ENCODE data around the gene CYP11A1. TPM values are rescaled to one million over a fixed set of nuclear protein-coding genes. Genes with fewer than 3 reads are reported as not detected.

Gene CYP11A1
- total RNA-seq, 1 donor from 2014 or later, result not detected

DNA sequence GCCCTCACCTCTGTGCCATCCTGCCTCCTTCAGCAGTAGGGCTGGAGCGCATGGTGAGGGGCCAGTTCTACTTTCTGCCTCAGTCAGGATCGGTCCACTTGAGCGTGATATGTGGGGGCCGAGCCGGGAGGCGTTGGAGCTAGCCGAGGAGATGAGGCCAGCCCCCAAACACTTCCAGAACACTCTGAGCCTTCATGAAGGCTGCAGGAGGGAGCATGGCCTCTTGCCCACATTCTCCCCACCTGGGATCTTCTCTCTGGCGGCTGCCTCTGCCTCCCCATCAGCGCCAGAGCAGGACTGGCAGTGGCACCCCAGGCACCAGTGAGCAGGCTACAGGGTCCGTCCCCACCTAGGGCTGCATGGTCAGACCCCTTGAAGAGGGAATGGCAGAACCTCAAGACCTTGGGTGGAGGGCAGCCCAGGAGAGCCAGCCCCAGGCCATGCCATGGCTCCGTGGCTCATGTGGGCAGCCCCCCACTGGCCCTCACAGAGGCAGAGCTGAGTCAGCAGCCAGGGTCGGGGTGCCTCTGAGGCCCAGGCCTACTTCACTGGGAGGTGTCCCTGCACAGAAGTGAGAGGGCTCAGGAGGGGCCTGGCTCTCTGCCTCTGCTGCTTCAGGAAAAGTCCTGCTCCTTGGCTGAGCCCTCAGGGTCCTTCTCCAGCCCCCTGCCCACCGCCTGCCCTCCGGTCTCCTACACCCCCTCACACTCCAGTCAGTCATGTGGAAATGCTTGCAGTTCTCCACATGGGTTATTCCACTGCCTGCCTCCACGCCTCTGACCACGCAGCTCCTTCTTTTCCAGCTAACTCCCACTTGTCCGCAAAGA lies 28.1 kb upstream of the CYP11A1 start:
- peaks cover 6% of the 10 kb centered on the region for H3K27me3 Mint-ChIP-seq (ENCODE audit: unreplicated experiment)
- no peak overlapping the region for H3K4me3 Mint-ChIP-seq (ENCODE audit: unreplicated experiment)

DNA sequence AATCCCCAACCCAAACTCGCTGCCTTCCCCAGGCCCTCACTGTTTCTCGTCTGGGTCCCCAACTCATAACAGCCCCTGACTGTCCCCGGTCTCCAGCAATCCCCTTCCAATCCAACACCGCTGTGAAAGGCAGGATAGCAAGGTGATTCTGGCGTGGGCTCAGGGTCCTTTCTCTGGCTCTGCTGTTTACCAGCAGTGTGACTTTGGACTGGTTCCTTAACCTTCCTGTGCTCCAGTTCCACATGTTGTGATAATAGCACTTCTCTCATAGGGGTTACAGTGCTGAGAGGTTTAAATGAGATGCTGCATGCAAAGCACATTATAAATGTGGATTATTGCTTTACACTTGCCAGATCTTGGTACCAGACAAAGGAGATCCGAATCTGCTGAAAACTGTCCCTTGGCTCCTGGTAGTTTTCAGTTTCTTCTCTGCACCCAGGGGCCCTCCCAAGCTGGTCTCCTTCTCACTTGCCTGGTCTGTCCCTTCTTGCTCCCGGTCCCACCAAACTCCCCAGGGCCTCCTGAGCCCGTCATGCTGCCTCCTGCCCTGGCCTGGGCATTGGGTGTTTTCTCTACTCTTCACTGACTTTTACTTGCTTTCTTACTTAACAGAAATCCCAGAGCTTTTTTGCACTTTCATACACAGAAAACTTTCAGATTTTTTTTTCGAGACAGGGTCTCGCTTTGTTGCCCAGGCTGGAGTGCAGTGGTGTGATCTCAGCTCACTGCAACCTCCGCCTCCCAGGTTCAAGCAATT lies 26.8 kb upstream of the CYP11A1 start:
- Mint-ChIP-seq H3K27ac (ENCODE audit: unreplicated experiment) (peak overlapping the region; percentile 28), H3K9me3 (ENCODE audit: unreplicated experiment) (peaks cover 5% of the 10 kb centered on the region), H3K4me1 (ENCODE audit: low read depth, unreplicated experiment) (peaks cover 11% of the 10 kb centered on the region), H3K36me3 (ENCODE audit: unreplicated experiment) (no peaks in the 10 kb centered on the region), H3K27me3 (ENCODE audit: unreplicated experiment) (peaks cover 6% of the 10 kb centered on the region), H3K4me3 (ENCODE audit: unreplicated experiment) (no peak overlapping the region)
- no peak for DNase-seq
- TF ChIP-seq, protein P1, sequence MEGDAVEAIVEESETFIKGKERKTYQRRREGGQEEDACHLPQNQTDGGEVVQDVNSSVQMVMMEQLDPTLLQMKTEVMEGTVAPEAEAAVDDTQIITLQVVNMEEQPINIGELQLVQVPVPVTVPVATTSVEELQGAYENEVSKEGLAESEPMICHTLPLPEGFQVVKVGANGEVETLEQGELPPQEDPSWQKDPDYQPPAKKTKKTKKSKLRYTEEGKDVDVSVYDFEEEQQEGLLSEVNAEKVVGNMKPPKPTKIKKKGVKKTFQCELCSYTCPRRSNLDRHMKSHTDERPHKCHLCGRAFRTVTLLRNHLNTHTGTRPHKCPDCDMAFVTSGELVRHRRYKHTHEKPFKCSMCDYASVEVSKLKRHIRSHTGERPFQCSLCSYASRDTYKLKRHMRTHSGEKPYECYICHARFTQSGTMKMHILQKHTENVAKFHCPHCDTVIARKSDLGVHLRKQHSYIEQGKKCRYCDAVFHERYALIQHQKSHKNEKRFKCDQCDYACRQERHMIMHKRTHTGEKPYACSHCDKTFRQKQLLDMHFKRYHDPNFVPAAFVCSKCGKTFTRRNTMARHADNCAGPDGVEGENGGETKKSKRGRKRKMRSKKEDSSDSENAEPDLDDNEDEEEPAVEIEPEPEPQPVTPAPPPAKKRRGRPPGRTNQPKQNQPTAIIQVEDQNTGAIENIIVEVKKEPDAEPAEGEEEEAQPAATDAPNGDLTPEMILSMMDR (IDR thresholded peaks at IDR 0.05; ENCODE audit: partially characterized antibody, unreplicated experiment), result no peak

More for the DNA sequence above, 28.1 kb upstream of the CYP11A1 start:
- peaks cover 11% of the 10 kb centered on the region for H3K4me1 Mint-ChIP-seq (ENCODE audit: low read depth, unreplicated experiment)
- no peak for DNase-seq
- H3K36me3 Mint-ChIP-seq (ENCODE audit: unreplicated experiment), result no peaks in the 10 kb centered on the region
- H3K27ac Mint-ChIP-seq (ENCODE audit: unreplicated experiment), result no peak overlapping the region
- peaks cover 5% of the 10 kb centered on the region for H3K9me3 Mint-ChIP-seq (ENCODE audit: unreplicated experiment)
- TF ChIP-seq, protein P1 (IDR thresholded peaks at IDR 0.05; ENCODE audit: partially characterized antibody, unreplicated experiment), result no peak

DNA sequence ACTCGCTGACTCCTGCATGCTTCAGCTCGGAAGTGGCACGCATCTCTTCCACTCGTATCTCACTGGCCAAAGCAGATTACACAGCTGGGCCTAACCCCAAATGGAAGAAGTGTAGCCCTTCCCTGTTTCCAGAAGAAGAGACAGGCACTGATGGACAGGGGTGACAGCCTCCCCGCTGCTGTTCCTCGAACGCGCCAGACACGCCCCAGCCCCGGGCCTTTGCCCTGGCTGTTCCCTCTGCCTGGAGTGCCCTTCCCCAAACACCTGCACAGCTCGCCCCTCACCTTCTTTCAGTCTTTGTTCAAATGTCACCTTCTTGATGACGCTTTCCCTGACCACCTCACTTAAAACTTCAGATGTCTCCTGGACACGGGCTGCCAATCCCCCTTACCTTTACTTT lies 26.0 kb upstream of the CYP11A1 start:
- Mint-ChIP-seq H3K27me3 (ENCODE audit: unreplicated experiment) (peaks cover 4% of the 10 kb centered on the region), H3K9me3 (ENCODE audit: unreplicated experiment) (peaks cover 5% of the 10 kb centered on the region), H3K4me3 (ENCODE audit: unreplicated experiment) (peak overlapping the region; percentile 47), H3K36me3 (ENCODE audit: unreplicated experiment) (no peaks in the 10 kb centered on the region), H3K4me1 (ENCODE audit: low read depth, unreplicated experiment) (peaks cover 13% of the 10 kb centered on the region), H3K27ac (ENCODE audit: unreplicated experiment) (no peak overlapping the region)
- TF ChIP-seq, protein P1 (IDR thresholded peaks at IDR 0.05; ENCODE audit: partially characterized antibody, unreplicated experiment), result no peak
- DNase-seq, result no peak

DNA sequence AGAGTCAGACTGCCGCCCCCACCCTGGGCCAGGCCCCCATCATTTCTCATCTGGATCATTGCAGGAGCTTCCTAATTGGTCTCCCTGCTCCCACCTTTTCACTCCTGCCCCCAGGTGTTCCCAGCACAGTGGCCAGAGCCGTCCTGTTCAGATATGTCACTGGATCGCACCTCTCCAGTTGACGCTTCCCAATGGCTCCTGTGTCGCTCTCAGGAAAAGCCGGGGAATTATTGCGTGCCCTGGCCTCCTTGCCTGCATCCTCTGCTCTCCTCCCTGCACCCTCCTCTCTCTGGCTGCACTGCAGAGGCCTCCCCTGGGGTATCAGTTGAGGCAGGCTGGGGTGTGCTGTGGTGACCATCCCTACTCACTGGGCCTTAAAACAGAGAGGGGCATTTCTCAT lies 25.5 kb upstream of the CYP11A1 start:
- Mint-ChIP-seq H3K36me3 (ENCODE audit: unreplicated experiment) (no peaks in the 10 kb centered on the region), H3K4me1 (ENCODE audit: low read depth, unreplicated experiment) (peaks cover 13% of the 10 kb centered on the region), H3K4me3 (ENCODE audit: unreplicated experiment) (no peak overlapping the region), H3K27ac (ENCODE audit: unreplicated experiment) (no peak overlapping the region), H3K9me3 (ENCODE audit: unreplicated experiment) (peaks cover 5% of the 10 kb centered on the region), H3K27me3 (ENCODE audit: unreplicated experiment) (peaks cover 4% of the 10 kb centered on the region)
- TF ChIP-seq, protein P1 (IDR thresholded peaks at IDR 0.05; ENCODE audit: partially characterized antibody, unreplicated experiment), result no peak
- DNase-seq, result no peak

DNA sequence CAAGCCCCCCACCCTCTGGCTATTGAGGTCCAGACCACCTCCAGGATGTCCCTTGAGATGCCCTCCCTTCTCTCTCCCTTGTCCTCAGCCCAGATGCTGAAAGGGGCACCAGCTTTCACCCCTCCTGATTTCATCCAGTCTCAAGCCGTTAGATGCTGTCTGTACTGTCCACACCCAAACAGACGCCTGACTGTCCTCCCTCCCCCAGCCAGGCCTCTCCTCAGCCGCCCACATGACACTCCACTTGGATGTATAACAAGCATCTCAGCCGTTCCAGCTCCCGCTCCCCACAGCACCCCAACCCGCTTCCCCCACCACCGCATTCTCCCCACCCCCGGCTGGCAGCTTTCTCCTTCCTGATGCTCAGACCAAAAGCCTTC lies 25.0 kb upstream of the CYP11A1 start:
- peaks cover 13% of the 10 kb centered on the region for H3K4me1 Mint-ChIP-seq (ENCODE audit: low read depth, unreplicated experiment)
- H3K27ac Mint-ChIP-seq (ENCODE audit: unreplicated experiment), result no peak overlapping the region
- TF ChIP-seq, protein P1 (IDR thresholded peaks at IDR 0.05; ENCODE audit: partially characterized antibody, unreplicated experiment), result no peak
- H3K27me3 Mint-ChIP-seq (ENCODE audit: unreplicated experiment), result peaks cover 4% of the 10 kb centered on the region
- peaks cover 5% of the 10 kb centered on the region for H3K9me3 Mint-ChIP-seq (ENCODE audit: unreplicated experiment)
- DNase-seq, result no peak
- H3K4me3 Mint-ChIP-seq (ENCODE audit: unreplicated experiment), result no peak overlapping the region
- no peaks in the 10 kb centered on the region for H3K36me3 Mint-ChIP-seq (ENCODE audit: unreplicated experiment)
